Lower leg skin (tissue), 4 donors: ENCODE results near the gene CRYBG2. TPM values are rescaled to one million over a fixed set of nuclear protein-coding genes. Genes with fewer than 3 reads are reported as not detected.
A peak's percentile ranks its signal among the peaks of the same experiment; 100 is the strongest.

Experiments used
- DNase-seq, 2 donors: peaks; one replicate each; pipeline ENCODE4 v3.0.0-alpha.2; 2019; ENCODE audit warnings: low spot score in 2 of 2
- H3K4me3 ChIP-seq: fragments of 200-600 bp; sonication (generic); 2 replicates; pipeline ENCODE4 v1.5.1; 2017; ENCODE audit warnings: mild to moderate bottlenecking, low read depth; ENCODE audit not compliant: poor library complexity, severe bottlenecking
- CTCF ChIP-seq, 3 donors: fragments of 450-650 bp; IDR thresholded peaks; one replicate each; pipeline ENCODE4 v1.5.1; 2016; ENCODE audit warnings: antibody characterized with exemption in 3 of 3, mild to moderate bottlenecking in 3 of 3, moderate library complexity in 2 of 3
- POLR2A ChIP-seq, 2 donors: fragments of 450-650 bp; IDR thresholded peaks; one replicate each; pipeline ENCODE4 v1.6.1; 2016 to 2017; ENCODE audit warnings: antibody characterized with exemption in 2 of 2, mild to moderate bottlenecking in 1 of 2, moderate library complexity in 1 of 2
- WGBS, 2 donors: methylation state at CpG; one replicate each; pipeline ENCODE4 v1.1.5; 2018; 5-methylcytosine and 5-hydroxymethylcytosine counted together
- intact Hi-C: fragments of 100-400 bp; cut with DNase I; formaldehyde crosslinking; loops from one replicate; pipeline ENCODE4 v1.15.0; 2023; ENCODE audit warnings: low total_unique reads
- total RNA-seq, 4 donors: library from RNA; depleted of rRNA; stranded (reverse); fragments of >200 nt; gene quantifications; one replicate each; pipeline ENCODE4 v1.1.0, GENCODE V29; 2016

CRYBG2 gene
- total RNA-seq, 4 donors from 2014 or later, result 52.3 to 104 (median 56.9) TPM

GRCh38 chr1:26281091-26281958 lies 72.6 kb downstream of the CRYBG2 start:
- WGBS, 2 donors, result 78 to 83% methylated on average over 5 of the region's 5 CpGs
- no peak for TF ChIP-seq POLR2A (IDR thresholded peaks at IDR 0.05)
- no peak for TF ChIP-seq CTCF (IDR thresholded peaks at IDR 0.05)
- no peak for DNase-seq
- intact Hi-C loops, result no loop called here
- no peak overlapping the region for H3K4me3 ChIP-seq

- 18 to 23% methylated on average over 16 to 20 of the region's 20 CpGs for WGBS, 2 donors
- intact Hi-C loops, result no loop called here
- peak in 1 of 2 donors; percentile 90 for DNase-seq
- no peak for TF ChIP-seq CTCF (IDR thresholded peaks at IDR 0.05)
- no peak for TF ChIP-seq POLR2A (IDR thresholded peaks at IDR 0.05)
- peak overlapping the region; percentile 75 for H3K4me3 ChIP-seq
These were observed 73.4 kb downstream of the CRYBG2 start for GRCh38 chr1:26280333-26281042.

GRCh38 chr1:26279456-26280332 lies 74.2 kb downstream of the CRYBG2 start, which contains the start of gene SH3BGRL3:
SH3BGRL3 (plus strand) TSS chr1:26280086; CDS start chr1:26280156, 70 bp downstream.
- no peak for TF ChIP-seq CTCF (IDR thresholded peaks at IDR 0.05)
- peak in 1 of 2 donors; percentile 48 for TF ChIP-seq POLR2A (IDR thresholded peaks at IDR 0.05)
- peak; percentile 85 to 98 for DNase-seq
- H3K4me3 ChIP-seq, result peak within 1 kb of the TSS; percentile 75
- intact Hi-C loops, result loop anchor here (5.0 kb wide), 1 partner anchor 1032 kb away; the partner anchor contains the start of gene RSRP1
- 0 to 1% methylated on average over 30 to 64 of the region's 66 CpGs for WGBS, 2 donors

GRCh38 chr1:26278724-26279455 lies 75.0 kb downstream of the CRYBG2 start:
- WGBS, 2 donors, result 10 to 17% methylated on average over 9 of the region's 9 CpGs
- intact Hi-C loops, result loop anchor here (5.0 kb wide), 1 partner anchor 1032 kb away; the partner anchor contains the start of gene RSRP1
- DNase-seq, result peak; percentile 84 to 90
- TF ChIP-seq POLR2A (IDR thresholded peaks at IDR 0.05), result no peak
- no peak for TF ChIP-seq CTCF (IDR thresholded peaks at IDR 0.05)
- H3K4me3 ChIP-seq, result no peak overlapping the region
